ENCODE measurements around the gene CCDC102B.
"Not testable (repeated sequence)": the region's sequence is repeated elsewhere in the genome, so short reads cannot be mapped to it uniquely, and the experiment has no call there.

CCDC102B gene

DNA sequence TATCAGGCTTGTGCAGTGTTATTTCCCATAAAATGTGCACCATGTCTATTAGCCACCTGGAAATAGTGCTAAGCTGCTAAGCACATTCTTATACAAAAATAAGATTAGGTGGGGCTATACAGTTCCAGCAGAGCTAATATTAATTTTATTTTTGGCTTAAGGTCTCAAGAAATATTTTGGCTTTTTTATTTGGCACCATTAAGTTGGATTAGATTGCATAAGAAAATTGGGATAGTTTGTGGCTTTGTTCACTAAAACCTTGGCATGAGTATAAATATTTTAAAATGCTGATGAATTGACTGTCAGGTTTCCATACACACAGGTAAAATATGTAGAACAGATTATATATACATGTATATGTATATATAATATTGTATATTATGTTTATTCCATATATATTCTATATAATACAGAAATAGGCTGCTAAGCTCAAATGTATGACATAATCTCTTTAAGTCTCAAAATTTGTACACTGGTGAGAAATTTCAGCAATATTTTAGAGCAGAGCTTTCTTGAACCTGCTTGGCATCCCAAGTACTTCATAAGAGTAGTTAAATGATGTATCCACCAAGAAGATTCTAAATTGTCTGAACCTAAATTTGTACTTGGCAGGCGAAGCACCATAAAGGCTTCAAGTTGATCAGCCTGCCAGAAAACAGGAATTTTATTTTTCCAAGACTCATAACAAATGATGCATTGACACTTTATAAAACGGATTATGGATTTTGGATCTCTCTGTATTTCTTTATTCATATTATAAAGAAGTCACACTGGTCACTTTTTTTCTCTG is 32.6 kb downstream of the CCDC102B start:
- DNase-seq: no peak

DNA sequence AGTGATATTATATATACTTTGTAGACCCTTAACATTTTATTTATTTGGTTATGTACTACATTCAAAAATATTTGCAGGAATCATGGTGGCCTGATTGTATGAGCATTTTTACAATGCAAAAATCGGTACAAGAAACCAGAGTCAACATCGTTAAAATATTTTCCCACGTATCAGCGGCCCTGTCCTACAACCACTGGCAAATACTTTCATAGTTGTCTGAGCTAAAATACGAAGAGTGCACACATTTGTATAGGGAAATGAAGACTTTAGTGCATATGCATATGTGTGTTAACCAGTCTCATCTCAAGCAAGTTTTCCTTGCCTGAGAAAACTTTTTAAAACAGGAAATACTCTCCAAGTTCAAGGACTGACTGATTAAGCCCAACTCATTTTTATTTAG is 35.9 kb downstream of the CCDC102B start:
- no peak for DNase-seq

DNA sequence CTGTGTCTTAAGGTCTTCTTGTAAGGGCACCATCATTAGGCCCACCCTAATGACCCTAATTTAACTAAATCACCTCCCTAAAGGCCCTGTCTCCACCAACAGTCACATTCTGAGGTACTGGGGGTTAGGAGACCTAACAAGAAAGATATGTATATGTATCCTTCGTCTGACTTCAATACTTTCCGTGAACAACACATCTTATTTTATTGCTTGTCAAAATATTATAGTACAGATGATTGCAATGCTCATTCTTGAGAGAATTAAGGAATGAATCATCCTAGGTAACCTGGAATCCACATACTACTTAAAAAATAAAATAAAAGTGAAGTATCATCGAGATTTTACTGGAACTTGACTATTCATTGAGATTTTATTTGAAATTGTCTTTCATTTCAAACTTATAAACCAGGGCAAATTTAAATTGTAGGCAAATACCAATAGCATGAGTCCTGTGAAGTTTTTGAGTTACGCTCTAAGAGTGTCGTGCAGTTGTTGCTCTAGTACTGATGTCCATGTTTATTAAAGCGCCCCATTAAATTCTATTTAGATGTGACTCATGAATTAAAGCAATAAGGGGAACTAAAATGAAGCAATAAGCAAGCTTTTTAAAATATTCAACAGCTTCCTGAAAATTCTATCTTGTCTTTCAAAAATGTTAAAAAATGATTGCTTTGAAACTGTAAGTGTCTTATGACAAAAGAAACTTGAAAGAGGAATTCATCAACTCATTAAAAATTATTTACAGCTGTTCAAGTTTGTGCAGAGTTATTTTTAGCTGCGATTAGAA is 40.0 kb downstream of the CCDC102B start:
- no peak for DNase-seq

DNA sequence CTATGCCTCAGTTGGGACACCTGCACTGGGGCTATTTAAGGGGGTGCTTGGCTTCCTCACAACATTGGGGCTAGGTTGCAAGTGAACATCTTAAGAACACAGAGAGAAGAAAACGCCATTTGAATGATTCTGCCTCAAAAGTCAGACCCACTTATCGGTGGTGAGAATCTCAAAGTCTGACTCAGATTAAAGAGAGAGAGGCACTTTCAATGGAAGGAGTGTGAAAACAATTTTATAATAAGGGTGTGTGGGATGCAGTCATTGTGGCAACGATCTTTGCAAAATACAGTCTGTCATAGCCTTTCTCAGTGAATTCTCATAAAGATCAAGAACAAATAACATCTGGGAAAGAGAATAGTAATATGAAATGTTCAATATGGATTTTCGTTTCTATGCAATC is 41.8 kb downstream of the CCDC102B start:
- DNase-seq: no peak

DNA sequence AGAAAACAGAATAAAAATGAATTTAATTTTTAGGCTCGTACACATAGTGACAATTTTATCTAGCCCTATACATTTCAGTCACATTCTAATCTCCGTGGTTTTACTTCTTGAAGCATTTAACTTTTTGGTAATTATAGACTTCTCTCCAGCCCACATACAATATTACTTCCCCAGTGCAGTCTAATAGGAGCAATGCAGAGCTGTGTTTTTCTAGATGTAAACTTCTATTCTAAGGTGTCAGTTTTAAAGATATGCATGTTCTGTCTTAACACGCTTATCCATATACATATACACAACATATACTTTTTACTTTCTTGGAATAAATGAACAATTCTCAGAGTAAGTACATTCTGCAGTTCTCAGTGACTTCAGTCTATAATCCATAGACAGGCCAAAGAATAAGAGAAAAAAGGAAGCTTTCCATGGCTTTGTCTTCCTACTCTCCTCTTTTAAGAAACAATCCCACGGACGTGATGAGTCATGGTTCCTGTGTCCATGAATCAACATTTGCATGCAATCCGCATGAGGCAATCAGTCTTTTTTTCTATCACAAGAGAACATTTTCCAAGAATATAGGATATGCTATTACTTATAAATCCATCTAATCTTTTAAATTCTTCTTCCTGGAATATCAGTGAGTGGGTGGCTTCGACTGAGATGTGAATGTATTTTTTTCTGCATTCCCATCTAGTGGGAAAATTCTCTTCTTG is 42.8 kb downstream of the CCDC102B start:
- no peak for DNase-seq

DNA sequence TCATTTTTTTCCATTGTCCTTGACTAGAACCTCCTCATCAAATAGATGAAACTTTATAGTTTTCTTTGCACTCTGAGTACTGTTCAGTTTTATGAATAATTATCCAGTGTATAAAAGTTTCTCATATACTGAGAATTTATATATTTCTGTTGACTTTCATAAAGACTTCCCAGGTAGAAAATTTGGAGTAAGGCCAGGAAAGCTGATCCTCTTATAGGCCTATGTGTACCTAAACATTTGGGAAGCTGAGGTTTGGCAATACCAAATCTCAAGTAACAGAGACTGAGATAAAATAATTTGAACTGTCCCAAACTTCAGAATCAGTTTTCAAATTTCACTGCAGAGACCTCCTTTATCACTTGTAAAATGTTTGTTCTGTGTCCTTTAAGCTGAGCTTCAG is 43.4 kb downstream of the CCDC102B start:
- DNase-seq: no peak

DNA sequence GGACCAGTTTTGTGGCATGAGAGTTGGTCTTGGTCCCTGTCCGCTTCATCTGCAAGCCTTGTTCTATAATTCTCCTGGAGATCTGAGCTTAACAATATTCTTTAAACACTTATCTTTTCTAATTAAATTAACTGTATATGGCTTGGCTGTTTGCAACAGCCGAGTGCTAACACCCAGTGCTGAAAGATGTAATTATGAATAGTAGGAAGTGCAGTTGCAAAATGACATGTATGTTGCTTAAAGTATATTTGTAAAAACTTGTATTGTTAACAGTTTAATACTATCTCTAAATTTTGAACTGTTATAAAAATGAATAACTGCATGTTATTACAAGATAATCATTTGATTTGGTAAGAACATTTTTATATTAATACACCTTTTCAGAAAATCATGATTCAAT is 45.1 kb downstream of the CCDC102B start:
- DNase-seq: no peak

DNA sequence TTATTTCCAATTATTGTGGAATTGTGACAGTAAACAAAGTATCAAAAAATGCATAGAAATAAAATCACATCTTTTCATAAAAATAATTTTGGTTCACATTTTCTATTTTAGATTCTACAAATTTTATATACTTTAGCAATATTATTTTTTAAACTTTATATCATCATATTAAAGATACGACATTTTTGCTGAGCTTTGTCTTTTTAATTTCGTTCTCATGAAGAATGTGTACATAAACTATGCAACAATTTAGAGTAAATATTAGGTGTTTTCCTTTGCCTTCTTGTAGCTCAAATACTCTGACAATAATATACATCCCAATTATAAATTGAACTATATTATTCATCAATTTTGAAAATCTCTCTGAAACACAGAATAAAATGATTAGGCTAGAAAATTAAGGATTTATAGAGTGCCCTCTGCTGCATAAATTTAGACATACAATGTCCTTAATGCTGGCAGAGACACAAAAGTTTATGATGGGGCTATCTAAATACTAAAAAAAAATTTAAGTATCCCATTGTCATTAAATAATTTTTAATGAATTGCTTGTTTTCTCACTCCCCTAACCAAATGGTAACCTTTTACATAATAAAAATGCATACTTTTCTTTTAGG is 45.7 kb downstream of the CCDC102B start:
- no peak for DNase-seq

DNA sequence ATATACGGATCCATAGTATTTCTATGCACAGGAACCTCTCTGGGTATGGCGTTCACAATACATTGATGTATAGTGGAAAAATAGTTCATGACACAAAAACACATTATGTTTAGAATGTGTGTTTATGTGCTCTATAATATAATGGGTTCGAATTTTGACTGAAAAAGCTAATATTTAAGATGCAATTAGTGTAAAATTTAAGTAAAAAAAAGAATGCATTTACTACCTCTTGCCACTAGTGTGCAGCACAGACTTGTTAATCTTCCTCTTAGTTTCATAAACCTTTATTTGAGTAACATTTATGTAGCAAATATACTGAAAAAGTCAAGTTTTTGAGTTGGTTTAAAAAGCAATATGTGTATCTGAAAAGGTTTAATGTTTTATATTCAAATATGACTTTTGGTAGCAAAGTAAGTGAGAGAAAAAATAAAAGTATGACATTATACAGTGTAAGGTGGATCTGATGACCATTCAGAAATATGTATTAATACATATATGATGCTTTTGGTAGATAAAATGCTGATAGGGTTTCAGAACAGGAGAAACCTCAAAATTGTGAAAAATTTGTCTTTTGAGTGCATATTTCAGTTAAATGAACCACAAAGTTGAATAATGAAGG is 49.4 kb downstream of the CCDC102B start:
- peak; percentile 29 for DNase-seq

DNA sequence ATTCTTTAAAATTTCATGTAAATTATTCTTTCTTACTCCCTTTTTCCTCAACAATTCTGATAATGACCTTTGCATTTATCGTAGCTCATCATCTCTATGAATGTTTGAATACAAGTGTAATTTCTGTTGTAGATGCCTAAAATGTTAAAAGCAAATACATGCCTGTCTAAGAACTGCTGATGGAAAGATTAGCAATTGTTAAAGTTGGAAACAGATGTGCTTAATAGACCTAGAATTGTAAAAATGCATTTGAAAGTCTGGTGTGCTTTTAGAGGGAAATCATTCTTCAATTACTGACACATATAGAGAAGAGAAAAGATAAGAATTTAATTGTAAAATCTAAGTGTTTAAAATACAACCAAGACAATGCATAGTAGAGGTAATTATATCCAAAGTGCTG is 50.4 kb downstream of the CCDC102B start:
- no peak for DNase-seq

DNA sequence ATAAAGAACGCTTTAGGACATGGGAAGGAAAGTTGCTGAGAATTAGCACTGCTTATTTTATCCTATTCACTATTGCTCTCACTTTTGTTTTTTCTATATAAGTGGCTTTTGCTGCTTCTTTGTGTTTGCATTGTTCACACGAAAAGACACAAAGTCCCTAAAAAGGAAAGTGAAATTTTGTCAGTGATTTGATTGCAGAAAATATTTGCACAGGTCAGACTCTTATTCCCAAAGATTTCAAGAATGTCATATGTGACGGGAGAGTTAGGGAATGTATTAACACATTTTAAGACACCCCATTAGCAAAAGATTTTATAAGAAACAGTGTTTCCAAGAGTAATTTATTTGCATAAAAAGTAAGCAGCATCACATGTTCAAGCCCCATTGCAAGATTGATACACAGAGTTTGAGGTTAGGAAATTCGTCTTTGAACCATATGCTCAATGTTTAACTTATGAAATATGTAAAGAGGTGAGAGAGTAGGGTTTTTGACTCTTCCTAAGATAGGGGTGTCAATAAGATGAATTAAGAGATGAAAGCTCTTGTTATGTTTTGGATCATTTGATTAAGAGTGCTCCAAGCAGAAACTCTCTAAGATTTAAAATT is 57.0 kb downstream of the CCDC102B start:
- no peak for DNase-seq

DNA sequence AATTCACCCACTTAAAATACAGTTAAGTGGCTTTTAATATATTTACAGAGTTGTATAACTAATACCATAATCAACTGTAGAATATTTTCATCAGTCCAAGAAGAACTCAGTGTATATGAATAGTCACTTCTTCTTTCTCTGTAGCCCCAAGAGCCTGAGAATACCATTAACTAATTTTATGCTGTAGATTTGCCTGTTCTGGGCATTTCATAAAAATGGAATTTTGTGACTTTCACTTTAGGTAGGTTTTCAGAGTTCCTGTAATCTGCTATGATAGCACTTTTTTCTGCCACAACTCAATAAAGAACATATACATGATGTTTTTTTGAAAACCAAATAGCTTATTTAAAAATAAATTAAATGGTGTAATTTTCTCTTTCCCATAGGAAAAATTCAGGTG is 57.6 kb downstream of the CCDC102B start:
- no peak for DNase-seq

DNA sequence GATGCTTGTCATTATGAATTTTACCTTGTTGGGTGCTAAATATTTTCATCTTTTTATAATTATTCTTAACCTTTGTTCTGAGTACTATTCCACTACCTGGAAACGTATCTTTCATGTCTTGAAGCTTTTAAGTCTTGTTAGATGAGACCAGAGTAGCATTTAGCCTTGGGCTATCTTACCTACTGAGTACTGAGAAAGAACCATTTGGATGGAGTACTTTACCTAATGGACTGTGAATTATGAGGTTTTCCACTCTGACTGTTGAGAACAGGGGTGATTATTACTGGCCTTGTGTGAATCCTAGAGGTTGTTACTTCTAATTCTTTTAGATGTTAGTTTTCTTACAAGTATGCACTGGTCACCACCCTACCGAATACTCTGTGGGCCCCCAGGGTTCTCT is 63.5 kb downstream of the CCDC102B start:
- peak; percentile 28 for DNase-seq

DNA sequence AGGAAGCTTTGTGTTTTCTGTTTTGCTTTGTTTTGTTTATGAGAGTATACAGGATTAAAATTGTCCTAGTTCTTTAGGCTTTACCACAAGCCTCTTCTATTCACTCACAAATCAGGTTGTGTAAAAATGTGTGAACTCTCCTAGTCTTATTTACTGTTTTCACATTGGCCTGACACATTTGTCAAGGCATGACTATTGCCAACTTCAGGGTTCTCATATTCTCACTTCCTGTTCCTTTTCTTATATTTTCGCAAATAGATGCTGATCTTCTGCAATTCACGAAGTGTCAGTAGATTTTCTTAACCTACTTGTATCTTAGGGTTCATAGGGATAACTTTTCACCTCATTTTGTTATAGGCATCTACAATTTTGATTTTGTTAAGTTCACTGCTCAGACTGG is 67.1 kb downstream of the CCDC102B start:
- no peak for DNase-seq

DNA sequence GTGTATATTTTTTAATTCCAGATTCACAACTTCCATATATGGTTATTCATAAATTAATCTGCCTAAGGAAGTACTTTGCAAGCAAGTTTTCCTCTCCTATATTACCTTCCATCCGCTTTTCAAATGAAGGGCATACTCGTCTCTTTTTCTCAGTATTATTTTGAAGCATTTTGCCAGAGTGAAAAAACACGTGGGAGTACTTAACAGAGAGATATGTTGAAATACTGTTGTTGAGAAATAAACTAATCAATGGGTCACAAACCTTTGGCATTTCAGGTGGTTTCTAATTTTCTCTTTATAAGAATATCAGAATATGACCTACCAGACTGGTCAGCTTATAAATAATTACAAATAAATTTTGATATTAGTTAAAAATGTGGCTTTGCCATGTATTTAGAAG is 67.6 kb downstream of the CCDC102B start:
- DNase-seq: no peak

DNA sequence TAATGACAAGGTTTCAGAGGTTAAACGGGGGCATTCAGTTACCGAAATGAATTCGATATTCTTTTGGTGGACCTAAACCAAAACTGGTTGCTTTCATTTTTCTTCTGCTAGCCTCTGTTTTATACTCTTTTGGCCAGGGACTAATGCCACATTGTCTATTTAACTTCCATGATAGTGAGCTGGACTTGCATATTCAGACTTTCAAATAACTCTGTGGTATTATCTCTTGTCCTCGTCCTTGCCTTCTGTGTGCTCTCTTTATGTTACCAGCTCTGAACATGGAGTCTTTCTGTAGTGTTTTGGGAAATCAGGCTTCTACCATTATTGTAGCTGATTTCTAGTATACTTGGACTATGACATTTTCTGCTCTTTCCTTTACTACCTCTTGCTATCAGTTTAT is 75.1 kb downstream of the CCDC102B start:
- no peak for DNase-seq

DNA sequence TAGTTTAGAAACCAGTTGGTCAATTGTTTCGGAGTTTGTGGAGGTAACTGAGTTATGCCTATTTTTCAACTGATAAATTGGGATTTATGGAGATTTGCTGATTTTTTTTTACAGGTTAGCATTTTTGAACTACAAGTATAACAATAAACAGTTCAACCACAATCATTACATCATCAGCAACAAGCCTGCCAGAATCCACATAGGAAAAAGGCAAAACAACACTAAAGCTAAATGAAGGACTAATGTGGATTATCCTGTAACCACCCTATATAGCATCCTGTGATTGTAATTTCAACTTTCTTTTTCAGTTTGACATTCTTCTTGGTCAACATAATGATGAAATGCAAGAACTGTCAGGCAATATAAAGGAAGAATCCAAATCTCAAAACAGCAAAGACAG is 76.5 kb downstream of the CCDC102B start:
- no peak for DNase-seq

DNA sequence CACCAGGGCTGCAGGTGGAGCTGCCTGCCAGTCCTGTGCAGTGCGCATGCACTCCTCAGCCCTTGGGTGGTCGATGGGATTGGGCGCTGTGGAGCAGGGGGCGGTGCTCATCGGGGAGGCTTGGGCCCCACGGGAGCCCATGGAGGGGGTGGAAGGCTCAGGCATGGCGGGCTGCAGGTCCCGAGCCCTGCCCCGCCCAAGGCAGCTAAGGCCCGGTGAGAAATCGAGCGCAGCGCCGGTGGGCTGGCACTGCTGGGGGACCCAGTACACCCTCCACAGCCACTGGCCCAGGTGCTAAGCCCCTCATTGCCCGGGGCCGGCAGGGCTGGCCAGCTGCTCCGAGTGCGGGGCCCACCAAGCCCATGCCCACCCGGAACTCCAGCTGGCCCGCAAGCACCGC is 82.1 kb downstream of the CCDC102B start:
- DNase-seq: not testable (repeated sequence)

DNA sequence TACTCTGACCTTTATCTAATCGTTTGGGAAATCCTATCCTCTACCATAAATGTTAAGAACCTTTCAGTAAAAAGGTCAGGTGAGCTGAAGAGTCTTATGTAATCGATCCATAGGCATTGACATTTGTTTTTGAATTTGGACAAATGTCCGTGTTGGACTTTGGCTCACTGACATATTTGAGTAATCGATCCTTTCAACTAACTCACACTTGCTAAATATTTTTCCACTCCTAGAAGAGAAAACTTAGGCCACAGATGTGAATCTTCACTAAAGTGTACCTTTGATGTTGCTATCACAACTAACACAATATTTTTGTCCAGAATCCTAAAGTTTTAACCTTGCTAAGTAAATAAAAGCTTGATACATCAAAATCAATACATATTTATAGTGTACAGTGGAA is 89.5 kb downstream of the CCDC102B start:
- DNase-seq: no peak

DNA sequence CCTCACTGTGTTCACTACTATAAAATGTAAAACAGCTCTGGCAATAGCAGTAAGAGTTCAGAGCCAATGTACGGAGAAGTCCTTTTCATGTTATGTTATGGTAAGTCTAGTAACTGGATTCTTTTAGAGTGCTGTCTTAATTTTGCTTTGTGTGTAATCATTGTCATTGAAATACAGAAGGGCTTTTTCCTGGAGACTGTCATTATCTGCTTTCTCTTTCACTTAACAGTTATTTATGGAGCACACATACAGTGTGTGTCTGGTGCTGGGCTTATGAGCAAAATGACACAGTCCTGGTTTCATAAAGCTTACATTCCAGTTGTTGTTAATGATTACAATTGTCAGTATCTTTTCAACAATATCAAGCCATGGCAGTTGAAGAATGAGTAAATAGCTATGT is 95.5 kb downstream of the CCDC102B start:
- DNase-seq: peak; percentile 63

DNA sequence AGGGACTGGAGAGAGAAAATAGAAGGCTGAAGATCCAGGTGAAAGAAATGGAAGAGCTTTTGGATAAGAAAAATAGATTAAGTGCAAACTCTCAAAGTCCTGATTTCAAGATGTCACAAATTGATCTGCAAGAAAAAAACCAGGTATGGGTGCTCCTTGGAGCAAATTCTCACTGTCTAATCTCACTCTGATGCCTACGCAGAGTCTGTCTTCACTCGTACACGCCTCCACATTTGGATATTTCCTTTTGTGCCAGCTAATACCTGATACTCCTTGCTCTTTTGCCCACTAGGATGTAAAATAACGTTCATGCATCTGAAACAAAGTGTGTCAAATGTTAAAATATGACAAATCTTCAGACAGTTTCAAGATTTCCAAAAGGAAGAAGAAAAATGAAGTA is 99.4 kb downstream of the CCDC102B start:
- DNase-seq: no peak

DNA sequence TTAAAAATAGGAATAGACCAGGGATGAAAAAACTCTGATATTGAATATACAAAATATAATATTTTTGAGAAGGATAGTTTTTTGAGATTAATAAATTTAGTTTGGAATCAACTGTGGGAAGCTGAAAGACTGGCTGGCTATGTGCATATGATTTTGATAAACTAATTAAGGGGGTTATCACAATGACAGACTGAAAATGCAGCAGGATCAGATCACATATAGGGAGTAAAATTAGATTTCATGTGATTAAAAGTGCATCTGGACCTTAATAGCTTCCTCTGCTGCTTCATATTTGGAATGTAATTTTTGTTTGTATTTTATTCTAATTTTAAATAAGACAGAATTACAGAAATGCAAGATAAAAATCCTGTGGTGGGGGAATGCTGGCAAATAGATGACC is 111.7 kb downstream of the CCDC102B start:
- DNase-seq: no peak

DNA sequence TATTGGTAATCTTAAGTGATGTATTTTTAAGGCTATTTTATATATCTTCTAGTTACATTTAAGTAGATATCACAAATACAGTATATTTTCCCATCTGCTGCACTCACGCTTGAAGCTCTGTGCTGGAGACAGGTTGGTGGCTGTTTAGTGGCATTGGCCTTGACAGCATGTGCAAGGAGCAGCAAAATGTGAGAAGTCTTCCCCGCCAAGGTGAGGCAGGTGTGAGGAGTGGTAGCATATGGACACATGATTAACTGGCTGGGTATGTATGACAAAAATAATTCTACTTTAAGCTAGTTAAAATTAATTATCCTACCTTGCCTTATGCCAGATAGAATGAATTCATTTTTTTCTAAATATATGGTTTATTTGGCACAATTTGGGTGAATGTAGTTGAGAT is 117.2 kb downstream of the CCDC102B start:
- no peak for DNase-seq

All from DMS79 treated with DMSO at 0.1 percent for 48 hours (cell line).